WTC11 (cell line): ENCODE measurements around the gene TMEM183A. TPM values are rescaled to one million over a fixed set of nuclear protein-coding genes. Genes with fewer than 3 reads are reported as not detected.
"Not testable (repeated sequence)": the region's sequence is repeated elsewhere in the genome, so short reads cannot be mapped to it uniquely, and the experiment has no call there.

Source experiments
- ATAC-seq: fragments of 200-7000 bp; cut with Tn5 transposase; 2 replicates; pipeline ENCODE4 v1.10.0; 2021; ENCODE audit warnings: mild to moderate bottlenecking, moderate library complexity
- CTCF ChIA-PET: fragments of 300-600 bp; sonication (Branson Sonifier 250); formaldehyde crosslinking; loops from one replicate; lab custom pipeline; 2021; ENCODE audit warnings: antibody characterized with exemption; lab: Charles Lee
- POLR2A ChIA-PET: fragments of 350-600 bp; sonication (Branson Sonifier 250); formaldehyde crosslinking; loops from one replicate; lab custom pipeline; 2021; ENCODE audit warnings: antibody characterized with exemption; lab: Charles Lee
- DNase-seq: peaks from one replicate; pipeline ENCODE4 v3.0.0; 2021; ENCODE audit warnings: low spot score
- H3K27ac Mint-ChIP-seq: 2 replicates; pipeline ENCODE4 v1.8.0; 2021; ENCODE audit warnings: mixed read lengths
- H3K27me3 Mint-ChIP-seq: 2 replicates; pipeline ENCODE4 v1.8.0; 2021; ENCODE audit warnings: low read depth, mild to moderate bottlenecking, moderate library complexity, mixed read lengths
- H3K36me3 Mint-ChIP-seq: 2 replicates; pipeline ENCODE4 v1.8.0; 2021; ENCODE audit warnings: mixed read lengths
- H3K4me1 Mint-ChIP-seq: 2 replicates; pipeline ENCODE4 v1.8.0; 2022; ENCODE audit warnings: mixed read lengths
- H3K4me3 Mint-ChIP-seq: 2 replicates; pipeline ENCODE4 v1.8.0; 2021; ENCODE audit warnings: mild to moderate bottlenecking, moderate library complexity, mixed read lengths
- H3K9me3 Mint-ChIP-seq: 2 replicates; pipeline ENCODE4 v1.8.0; 2021; ENCODE audit warnings: mixed read lengths
- ATF1 ChIP-seq: sonication (generic); formaldehyde crosslinking; IDR thresholded peaks from 2 replicates; pipeline ENCODE4 v1.8.1; 2023; ENCODE audit warnings: mild to moderate bottlenecking, moderate library complexity, missing genetic modification reagents
- ATF2 ChIP-seq: sonication (generic); formaldehyde crosslinking; IDR thresholded peaks from 2 replicates; pipeline ENCODE4 v1.8.1; 2022; ENCODE audit warnings: low read depth, missing genetic modification reagents, borderline replicate concordance
- ATF3 ChIP-seq: sonication (generic); formaldehyde crosslinking; conservative IDR thresholded peaks from 2 replicates; pipeline ENCODE4 v1.8.1; 2022; ENCODE audit warnings: mild to moderate bottlenecking, missing genetic modification reagents
- CBFB ChIP-seq: sonication (generic); formaldehyde crosslinking; IDR thresholded peaks from 2 replicates; pipeline ENCODE4 v1.8.1; 2022; ENCODE audit warnings: mild to moderate bottlenecking, low read depth, missing genetic modification reagents
- CREM ChIP-seq: sonication (generic); formaldehyde crosslinking; IDR thresholded peaks from 2 replicates; pipeline ENCODE4 v1.8.1; 2022; ENCODE audit warnings: mild to moderate bottlenecking, missing genetic modification reagents, moderate library complexity
- ELF4 ChIP-seq: sonication (generic); formaldehyde crosslinking; IDR thresholded peaks from 2 replicates; pipeline ENCODE4 v1.8.1; 2022; ENCODE audit warnings: low read depth, mild to moderate bottlenecking, moderate library complexity, missing genetic modification reagents
- FOXP1 ChIP-seq: sonication (generic); formaldehyde crosslinking; IDR thresholded peaks from 2 replicates; pipeline ENCODE4 v1.8.0; 2022; ENCODE audit warnings: missing genetic modification reagents, mild to moderate bottlenecking, moderate library complexity, borderline replicate concordance
- IRF2 ChIP-seq: sonication (generic); formaldehyde crosslinking; IDR thresholded peaks from 2 replicates; pipeline ENCODE4 v1.8.0; 2022; ENCODE audit warnings: low read depth, missing genetic modification reagents, borderline replicate concordance
- JAZF1 ChIP-seq: fragments of 250-450 bp; sonication (Bioruptor Pico); IDR thresholded peaks from 2 replicates; pipeline ENCODE4 v1.9.0; 2021; ENCODE audit warnings: moderate library complexity, mild to moderate bottlenecking, inconsistent platforms
- MYBL2 ChIP-seq: sonication (generic); formaldehyde crosslinking; IDR thresholded peaks from 2 replicates; pipeline ENCODE4 v1.8.1; 2023; ENCODE audit warnings: mild to moderate bottlenecking, moderate library complexity, missing genetic modification reagents
- NFATC4 ChIP-seq: fragments of 250-450 bp; sonication (Bioruptor Pico); IDR thresholded peaks from 2 replicates; pipeline ENCODE4 v1.9.0; 2021; ENCODE audit warnings: mild to moderate bottlenecking
- NR1H2 ChIP-seq: sonication (generic); formaldehyde crosslinking; IDR thresholded peaks from 2 replicates; pipeline ENCODE4 v1.9.0; 2021; ENCODE audit warnings: mild to moderate bottlenecking, moderate library complexity, missing genetic modification reagents
- OVOL2 ChIP-seq: fragments of 250-450 bp; sonication (Bioruptor Pico); IDR thresholded peaks from 2 replicates; pipeline ENCODE4 v1.9.0; 2021; ENCODE audit warnings: mild to moderate bottlenecking, borderline replicate concordance
- SOX15 ChIP-seq: fragments of 250-450 bp; sonication (Bioruptor Pico); IDR thresholded peaks from 2 replicates; pipeline ENCODE4 v1.9.0; 2021; ENCODE audit warnings: mild to moderate bottlenecking
- TCF7 ChIP-seq: sonication (generic); formaldehyde crosslinking; IDR thresholded peaks from 2 replicates; pipeline ENCODE4 v1.8.0; 2022; ENCODE audit warnings: mild to moderate bottlenecking, low read depth, missing genetic modification reagents, moderate library complexity
- TEAD1 ChIP-seq: sonication (generic); formaldehyde crosslinking; IDR thresholded peaks from 2 replicates; pipeline ENCODE4 v1.8.0; 2022; ENCODE audit warnings: mild to moderate bottlenecking, missing genetic modification reagents
- TP53 ChIP-seq: sonication (generic); formaldehyde crosslinking; IDR thresholded peaks from 2 replicates; pipeline ENCODE4 v1.8.1; 2023; ENCODE audit warnings: mild to moderate bottlenecking, missing genetic modification reagents
- ZBTB21 ChIP-seq: sonication (generic); formaldehyde crosslinking; IDR thresholded peaks from 2 replicates; pipeline ENCODE4 v1.8.1; 2023; ENCODE audit warnings: mild to moderate bottlenecking, missing genetic modification reagents, borderline replicate concordance
- ZNF138 ChIP-seq: sonication (generic); formaldehyde crosslinking; conservative IDR thresholded peaks from 2 replicates; pipeline ENCODE4 v1.8.1; 2022; ENCODE audit warnings: mild to moderate bottlenecking, moderate library complexity, missing genetic modification reagents
- ZNF263 ChIP-seq: sonication (generic); formaldehyde crosslinking; IDR thresholded peaks from 2 replicates; pipeline ENCODE4 v1.8.1; 2022; ENCODE audit warnings: low read depth, mild to moderate bottlenecking, moderate library complexity, missing genetic modification reagents
- total RNA-seq: library from RNA; stranded (reverse); gene quantifications from 3 replicates; pipeline ENCODE4 v1.2.3, GENCODE V29; 2021
- TF ChIP-seq, protein P1 (sequence below): sonication (generic); formaldehyde crosslinking; IDR thresholded peaks from 2 replicates; pipeline ENCODE4 v1.8.0; 2022; ENCODE audit warnings: mild to moderate bottlenecking, missing genetic modification reagents

Gene TMEM183A
- total RNA-seq, 1 experiment from 2014 or later: 108 TPM

DNA sequence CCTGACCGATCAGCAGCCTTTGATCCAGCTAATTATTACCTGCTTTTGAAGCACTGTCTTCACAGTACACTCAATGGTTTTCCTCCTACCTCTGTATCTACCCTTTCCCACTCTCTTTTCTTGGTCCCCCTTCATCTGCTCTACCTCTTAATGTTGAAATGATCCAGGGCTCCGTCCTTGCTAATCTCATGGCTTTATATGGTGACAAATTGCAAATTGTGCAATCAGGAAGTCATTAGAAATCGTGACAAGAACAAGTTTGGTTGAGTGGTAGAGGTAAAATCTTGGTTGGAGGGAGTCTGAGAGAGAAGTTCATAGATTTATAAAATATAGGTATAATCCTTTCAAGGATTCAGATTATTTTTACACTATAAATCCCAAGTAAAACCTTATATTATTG, 30.5 kb upstream of the TMEM183A start (continued):
- TF ChIP-seq CBFB (CRISPR knock-in tag): no peak
- no peak for TF ChIP-seq JAZF1 (CRISPR knock-in tag)
- TF ChIP-seq SOX15 (CRISPR knock-in tag): no peak
- no peak for TF ChIP-seq ZBTB21 (CRISPR knock-in tag)

- ChIA-PET POLR2A (no interaction called here), CTCF (no interaction called here)
- Mint-ChIP-seq H3K4me3 (no peak overlapping the region), H3K27ac (no peak overlapping the region), H3K27me3 (peaks cover 2% of the 10 kb centered on the region), H3K36me3 (no peaks in the 10 kb centered on the region), H3K9me3 (no peaks in the 10 kb centered on the region), H3K4me1 (peaks cover 24% of the 10 kb centered on the region)
- no peak for TF ChIP-seq OVOL2 (CRISPR knock-in tag)
- TF ChIP-seq NFATC4 (CRISPR knock-in tag): no peak
- TF ChIP-seq FOXP1: no peak
- TF ChIP-seq, protein P1, sequence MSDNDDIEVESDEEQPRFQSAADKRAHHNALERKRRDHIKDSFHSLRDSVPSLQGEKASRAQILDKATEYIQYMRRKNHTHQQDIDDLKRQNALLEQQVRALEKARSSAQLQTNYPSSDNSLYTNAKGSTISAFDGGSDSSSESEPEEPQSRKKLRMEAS (CRISPR knock-in tag): no peak
- DNase-seq (no peak), ATAC-seq (no peak)
Observed at GRCh38 chr1:202979459-202979858, 27.7 kb upstream of the TMEM183A start.

- ChIA-PET CTCF (interaction anchor here (0.9 to 1.4 kb wide), 3 partner anchors 14 to 286 kb away, joined by 4 to 5 read pairs (median 4); no protein-coding TSS in a partner anchor), POLR2A (no interaction called here)
- DNase-seq (no peak), ATAC-seq (no peak)
- TF ChIP-seq ATF2 (no peak), MYBL2 (no peak)
- peaks cover 14% of the 10 kb centered on the region for H3K27me3 Mint-ChIP-seq
- no peaks in the 10 kb centered on the region for H3K36me3 Mint-ChIP-seq
- H3K4me1 Mint-ChIP-seq: peaks cover 20% of the 10 kb centered on the region
- H3K4me3 Mint-ChIP-seq: no peak overlapping the region
- H3K27ac Mint-ChIP-seq: no peak overlapping the region
- H3K9me3 Mint-ChIP-seq: no peaks in the 10 kb centered on the region
Observed at GRCh38 chr1:202981939-202982338, 25.2 kb upstream of the TMEM183A start.

DNA sequence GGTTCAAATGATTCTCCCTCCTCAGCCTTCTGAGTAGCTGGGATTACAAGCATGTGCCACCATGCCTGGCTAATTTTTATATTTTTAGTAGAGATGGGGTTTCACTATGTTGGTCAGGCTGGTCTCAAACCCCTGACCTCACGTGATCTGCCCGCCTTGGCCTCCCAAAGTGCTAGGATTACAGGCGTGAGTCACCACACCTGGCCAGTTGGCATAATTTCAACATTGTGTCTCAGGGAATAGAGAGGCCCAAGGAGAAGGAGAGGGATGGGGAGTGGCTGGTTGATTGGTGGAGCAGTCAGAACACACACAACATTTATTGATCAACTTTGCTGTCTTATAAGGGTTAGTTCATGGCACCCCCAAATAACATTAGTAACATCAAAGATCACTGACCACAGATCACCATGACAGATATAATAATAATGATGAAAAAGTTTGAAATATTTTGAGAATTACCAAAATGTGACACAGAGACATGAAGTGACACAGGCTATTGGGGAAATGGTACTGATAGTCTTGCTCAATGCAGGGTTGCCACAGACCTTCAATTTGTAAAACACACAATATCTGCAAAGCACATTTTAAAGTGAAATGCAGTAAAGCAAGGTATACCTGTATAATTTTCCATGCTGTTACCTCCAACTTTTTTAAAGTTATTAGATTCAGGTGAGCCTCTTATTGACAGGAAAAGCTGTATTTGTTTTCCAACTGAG, 24.3 kb upstream of the TMEM183A start:
- TF ChIP-seq JAZF1 (CRISPR knock-in tag): no peak
- no peak for TF ChIP-seq TEAD1 (CRISPR knock-in tag)
- TF ChIP-seq, protein P1 (CRISPR knock-in tag): no peak
- no peak for TF ChIP-seq CBFB (CRISPR knock-in tag)
- TF ChIP-seq ATF3: no peak
- TF ChIP-seq ELF4 (CRISPR knock-in tag): no peak
- no peak for TF ChIP-seq NR1H2 (CRISPR knock-in tag)
- no peak for TF ChIP-seq TP53 (CRISPR knock-in tag)
- TF ChIP-seq ZNF263 (CRISPR knock-in tag): no peak
- no peak for TF ChIP-seq ZNF138 (CRISPR knock-in tag)
- no peak for TF ChIP-seq IRF2 (CRISPR knock-in tag)
- no peak for TF ChIP-seq CREM (CRISPR knock-in tag)
- TF ChIP-seq OVOL2 (CRISPR knock-in tag): no peak
- no peak for TF ChIP-seq TCF7 (CRISPR knock-in tag)
- TF ChIP-seq ATF1 (CRISPR knock-in tag): no peak
- TF ChIP-seq, all 79 proteins: peak for 0
- no peaks in the 10 kb centered on the region for H3K9me3 Mint-ChIP-seq
- H3K4me1 Mint-ChIP-seq: peaks cover 11% of the 10 kb centered on the region
- H3K4me3 Mint-ChIP-seq: no peak overlapping the region
- ChIA-PET POLR2A (no interaction called here), CTCF (interaction anchor here (0.9 kb wide), 1 partner anchor 233 kb away, joined by 4 read pairs; no protein-coding TSS in a partner anchor)
- ATAC-seq: no peak
- H3K27me3 Mint-ChIP-seq: peaks cover 20% of the 10 kb centered on the region
- no peak overlapping the region for H3K27ac Mint-ChIP-seq
- no peak for DNase-seq
- no peaks in the 10 kb centered on the region for H3K36me3 Mint-ChIP-seq

- H3K27ac Mint-ChIP-seq, H3K4me1 Mint-ChIP-seq, ATAC-seq, H3K9me3 Mint-ChIP-seq, H3K4me3 Mint-ChIP-seq, H3K36me3 Mint-ChIP-seq, POLR2A ChIA-PET, DNase-seq: not testable (repeated sequence)
- peaks cover 20% of the 10 kb centered on the region for H3K27me3 Mint-ChIP-seq
- CTCF ChIA-PET: interaction anchor here (0.6 kb wide), 1 partner anchor 11 kb away, joined by 4 read pairs; no protein-coding TSS in a partner anchor
Observed at GRCh38 chr1:202986120-202986519, 21.1 kb upstream of the TMEM183A start.
